Thyroid gland (tissue), 4 donors: ENCODE measurements around the gene TESMIN. TPM values are rescaled to one million over a fixed set of nuclear protein-coding genes. Genes with fewer than 3 reads are reported as not detected.
A peak's percentile ranks its signal among the peaks of the same experiment; 100 is the strongest.

Experiments used
- DNase-seq, 2 donors: peaks; one replicate each; pipeline ENCODE4 v3.0.0-alpha.2; 2019
- H3K27ac ChIP-seq, 3 donors: fragments of 200-600 bp; sonication (generic); 1 replicate in 2 of 3; 2 replicates in 1 of 3; pipeline ENCODE4 v1.5.1; 2016 to 2019; ENCODE audit warnings: mild to moderate bottlenecking in 1 of 3, moderate library complexity in 1 of 3
- H3K27me3 ChIP-seq: fragments of 200-600 bp; sonication (generic); one replicate; pipeline ENCODE4 v1.5.1; 2019
- H3K36me3 ChIP-seq, 2 donors: fragments of 200-600 bp; sonication (generic); one replicate each; pipeline ENCODE4 v1.5.1; 2016 to 2019
- H3K4me1 ChIP-seq, 2 donors: fragments of 200-600 bp; sonication (generic); one replicate each; pipeline ENCODE4 v1.5.1; 2017 to 2019
- H3K4me3 ChIP-seq, 3 donors: fragments of 200-600 bp; sonication (generic); replicated peaks in 1 of 3; 1 replicate in 2 of 3; 2 replicates in 1 of 3; pipeline ENCODE4 v1.5.1; 2016; ENCODE audit warnings: mild to moderate bottlenecking in 1 of 3
- H3K9me3 ChIP-seq: fragments of 200-600 bp; sonication (generic); one replicate; pipeline ENCODE4 v1.5.1; 2017
- POLR2A ChIP-seq, 2 donors: fragments of 450-650 bp; IDR thresholded peaks; one replicate each; pipeline ENCODE4 v1.6.1; 2017; ENCODE audit warnings: antibody characterized with exemption in 2 of 2, mild to moderate bottlenecking in 2 of 2, moderate library complexity in 1 of 2
- WGBS, 2 donors: methylation state at CpG; one replicate each; pipeline ENCODE4 v1.1.5; 2017; 5-methylcytosine and 5-hydroxymethylcytosine counted together
- intact Hi-C: fragments of 100-400 bp; cut with DNase I; formaldehyde crosslinking; loops from one replicate; pipeline ENCODE4 v1.15.1; 2023
- total RNA-seq, 4 donors: library from RNA; depleted of rRNA; stranded (reverse); fragments of >200 nt; gene quantifications; one replicate each; pipeline ENCODE4 v1.2.3, GENCODE V29; 2016
- TF ChIP-seq, protein P1 (sequence below), 6 experiments: fragments of 200-600 bp in 3 of 6; fragments of 450-650 bp in 3 of 6; sonication (generic) in 3 of 6; IDR thresholded peaks; one replicate each; pipeline ENCODE4 v1.5.1; 2016 to 2019; ENCODE audit warnings: antibody characterized with exemption in 6 of 6, mild to moderate bottlenecking in 2 of 6, inconsistent platforms in 1 of 6, moderate library complexity in 1 of 6

The TESMIN gene
- total RNA-seq, 4 donors from 2014 or later = 2.1 to 10.6 (median 5.8) TPM

DNA sequence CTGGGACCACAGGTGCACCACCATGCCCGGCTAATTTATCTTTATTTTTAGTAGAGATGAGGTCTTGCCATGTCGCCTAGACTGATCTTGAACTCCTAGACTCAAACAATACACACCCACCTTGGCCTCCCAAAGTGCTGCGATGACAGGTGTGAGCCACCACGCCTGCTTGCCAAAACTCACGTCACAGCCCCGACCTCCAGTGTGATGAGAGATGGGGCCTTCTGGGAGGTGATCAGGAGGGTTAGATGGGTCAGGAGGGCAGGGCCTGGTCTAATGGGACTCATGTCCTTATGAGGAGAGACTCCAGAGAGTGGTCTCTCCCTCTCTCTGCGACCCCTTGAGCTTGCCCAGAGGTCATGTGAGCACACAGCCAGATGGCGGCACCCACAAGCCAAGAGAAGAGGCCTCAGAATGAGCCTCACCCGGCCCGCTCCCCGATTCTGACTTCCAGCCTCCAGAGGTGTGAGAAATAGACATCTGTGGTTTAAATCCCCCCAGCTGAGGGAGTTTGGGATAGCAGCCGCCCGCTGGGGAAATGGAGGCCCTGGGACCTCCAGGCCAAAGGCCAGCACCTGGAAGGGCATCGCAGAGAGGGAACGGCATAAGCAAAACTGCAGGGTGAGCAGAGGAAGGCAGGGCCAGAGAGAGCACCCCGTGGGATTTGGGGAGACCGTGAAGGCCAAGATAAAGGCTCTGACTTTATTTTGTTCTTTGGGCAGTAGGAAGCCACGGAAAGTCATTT lies 91.1 kb downstream of the TESMIN start:
- Histone ChIP-seq H3K27ac (no peak overlapping the region), H3K4me1 (peaks cover 0 to 9% of the 10 kb centered on the region in 2 donors), H3K27me3 (no peaks in the 10 kb centered on the region), H3K4me3 (no peak overlapping the region), H3K9me3 (no peaks in the 10 kb centered on the region), H3K36me3 (no peaks in the 10 kb centered on the region)
- no peak for DNase-seq
- intact Hi-C loops = no loop called here
- 95% methylated on average over 13 to 18 of the region's 18 CpGs for WGBS, 2 donors
- TF ChIP-seq, protein P1, sequence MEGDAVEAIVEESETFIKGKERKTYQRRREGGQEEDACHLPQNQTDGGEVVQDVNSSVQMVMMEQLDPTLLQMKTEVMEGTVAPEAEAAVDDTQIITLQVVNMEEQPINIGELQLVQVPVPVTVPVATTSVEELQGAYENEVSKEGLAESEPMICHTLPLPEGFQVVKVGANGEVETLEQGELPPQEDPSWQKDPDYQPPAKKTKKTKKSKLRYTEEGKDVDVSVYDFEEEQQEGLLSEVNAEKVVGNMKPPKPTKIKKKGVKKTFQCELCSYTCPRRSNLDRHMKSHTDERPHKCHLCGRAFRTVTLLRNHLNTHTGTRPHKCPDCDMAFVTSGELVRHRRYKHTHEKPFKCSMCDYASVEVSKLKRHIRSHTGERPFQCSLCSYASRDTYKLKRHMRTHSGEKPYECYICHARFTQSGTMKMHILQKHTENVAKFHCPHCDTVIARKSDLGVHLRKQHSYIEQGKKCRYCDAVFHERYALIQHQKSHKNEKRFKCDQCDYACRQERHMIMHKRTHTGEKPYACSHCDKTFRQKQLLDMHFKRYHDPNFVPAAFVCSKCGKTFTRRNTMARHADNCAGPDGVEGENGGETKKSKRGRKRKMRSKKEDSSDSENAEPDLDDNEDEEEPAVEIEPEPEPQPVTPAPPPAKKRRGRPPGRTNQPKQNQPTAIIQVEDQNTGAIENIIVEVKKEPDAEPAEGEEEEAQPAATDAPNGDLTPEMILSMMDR (IDR thresholded peaks at IDR 0.05) = no peak
- TF ChIP-seq POLR2A (IDR thresholded peaks at IDR 0.05) = no peak

DNA sequence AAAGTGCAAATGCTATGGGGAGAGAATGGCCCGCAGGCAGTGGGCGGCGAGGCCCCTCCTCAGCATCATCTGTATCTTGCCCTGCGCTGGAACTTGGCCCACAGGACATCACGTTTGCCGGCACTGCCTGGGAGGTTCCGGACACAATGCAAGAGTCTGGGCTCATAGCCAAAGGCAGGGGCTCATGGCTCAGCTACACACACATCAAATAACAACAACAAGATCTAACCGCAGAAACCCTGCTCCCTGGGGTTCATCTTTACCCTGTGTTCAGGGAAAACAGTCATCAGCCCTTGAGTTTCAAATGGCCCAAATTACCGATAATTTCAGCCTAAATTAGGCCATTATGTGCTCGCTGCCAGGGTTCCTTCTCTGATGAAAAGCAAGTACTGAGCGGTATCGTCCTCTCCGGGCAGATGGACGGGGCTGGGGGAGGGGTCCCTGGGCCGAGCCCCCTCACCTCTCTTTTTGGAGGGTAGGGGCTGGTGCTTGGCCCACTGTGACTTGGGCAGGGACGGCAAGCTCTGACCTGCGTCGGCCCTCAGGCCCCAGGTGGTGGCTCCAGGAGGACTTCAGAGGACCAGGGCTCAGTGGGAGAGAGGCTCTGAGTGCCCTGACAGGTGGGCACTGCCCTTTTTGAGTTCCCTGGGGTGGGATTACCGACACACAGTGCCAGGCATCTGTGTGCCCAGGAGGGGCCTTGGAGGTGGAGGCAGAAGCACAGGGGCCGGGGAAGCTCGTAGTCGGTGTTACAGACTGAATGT lies 92.0 kb downstream of the TESMIN start:
- H3K4me1 ChIP-seq = peaks cover 0 to 9% of the 10 kb centered on the region in 2 donors
- H3K27ac ChIP-seq = peak overlapping the region in 1 of 3 donors; percentile 45
- TF ChIP-seq, protein P1 (IDR thresholded peaks at IDR 0.05) = no peak
- no peak for TF ChIP-seq POLR2A (IDR thresholded peaks at IDR 0.05)
- no peak overlapping the region for H3K4me3 ChIP-seq
- no peaks in the 10 kb centered on the region for H3K9me3 ChIP-seq
- intact Hi-C loops = no loop called here
- H3K36me3 ChIP-seq = no peaks in the 10 kb centered on the region
- DNase-seq = peak; percentile 76 to 89
- no peaks in the 10 kb centered on the region for H3K27me3 ChIP-seq
- WGBS, 2 donors = 32 to 39% methylated on average over 12 to 20 of the region's 22 CpGs

- no peaks in the 10 kb centered on the region for H3K27me3 ChIP-seq
- no peak overlapping the region for H3K4me3 ChIP-seq
- H3K9me3 ChIP-seq = no peaks in the 10 kb centered on the region
- intact Hi-C loops = no loop called here
- TF ChIP-seq, protein P1 (IDR thresholded peaks at IDR 0.05) = no peak
- TF ChIP-seq POLR2A (IDR thresholded peaks at IDR 0.05) = no peak
- DNase-seq = peak in 1 of 2 donors; percentile 17
- no peaks in the 10 kb centered on the region for H3K36me3 ChIP-seq
- no peak overlapping the region for H3K27ac ChIP-seq
- WGBS, 2 donors = 58 to 76% methylated on average over 13 of the region's 13 CpGs
- peaks cover 0 to 9% of the 10 kb centered on the region in 2 donors for H3K4me1 ChIP-seq
These were observed 92.7 kb downstream of the TESMIN start for GRCh38 chr11:68658661-68659060.

GRCh38 chr11:68658097-68658496 lies 93.2 kb downstream of the TESMIN start:
- Histone ChIP-seq H3K9me3 (no peaks in the 10 kb centered on the region), H3K27ac (no peak overlapping the region), H3K4me1 (peaks cover 0 to 9% of the 10 kb centered on the region in 2 donors), H3K36me3 (no peaks in the 10 kb centered on the region), H3K4me3 (no peak overlapping the region), H3K27me3 (no peaks in the 10 kb centered on the region)
- whole genome bisulfite sequencing, 2 donors = 94% methylated on average over 8 of the region's 8 CpGs
- TF ChIP-seq, protein P1 (IDR thresholded peaks at IDR 0.05) = no peak
- no peak for TF ChIP-seq POLR2A (IDR thresholded peaks at IDR 0.05)
- intact Hi-C loops = no loop called here
- DNase-seq = no peak

Other genes starting within 250 kb of the TESMIN start
- 1 to 10 TPM in 1 of 4 donors, not detected in 3; 3.1 TPM for gene GAL, start 67.0 kb downstream of the TESMIN start, total RNA-seq
- 10 to 100 TPM; 29.9 to 58.0 (median 43.8) TPM for gene CPT1A, start 90.4 kb upstream of the TESMIN start, total RNA-seq
- gene MRPL21, start 152.3 kb upstream of the TESMIN start, total RNA-seq = 10 to 100 TPM; 24.0 to 86.6 (median 65.6) TPM
- gene IGHMBP2, start 152.4 kb upstream of the TESMIN start, total RNA-seq = 10 to 100 TPM; 10.2 to 18.4 (median 11.7) TPM
- not detected for gene MRGPRD, start 229.5 kb upstream of the TESMIN start, total RNA-seq